Esophagus muscularis mucosa (tissue), 4 donors: ENCODE data around the gene CCND2. TPM values are rescaled to one million over a fixed set of nuclear protein-coding genes. Genes with fewer than 3 reads are reported as not detected.

Source experiments
- DNase-seq: peaks from one replicate; pipeline ENCODE4 v3.0.0-alpha.2; 2017; ENCODE audit errors: extremely low spot score
- H3K27ac ChIP-seq, 4 donors: fragments of 200-600 bp; sonication (generic); replicated peaks in 1 of 4; 1 replicate in 3 of 4; 2 replicates in 1 of 4; pipeline ENCODE4 v1.5.1; 2016 to 2019; ENCODE audit warnings: mild to moderate bottlenecking in 1 of 4
- H3K27me3 ChIP-seq, 4 donors: fragments of 200-600 bp; sonication (generic); one replicate each; pipeline versions ENCODE4 v1.5.1 to v1.6.0; 2016 to 2019
- H3K36me3 ChIP-seq, 4 donors: fragments of 200-600 bp; sonication (generic); one replicate each; pipeline ENCODE4 v1.5.1; 2016 to 2019
- H3K4me1 ChIP-seq, 4 donors: fragments of 200-600 bp; sonication (generic); one replicate each; pipeline ENCODE4 v1.5.1; 2016 to 2019
- H3K4me3 ChIP-seq, 4 donors: fragments of 200-600 bp; sonication (generic); 1 replicate in 2 of 4; 2 replicates in 2 of 4; pipeline ENCODE4 v1.5.1; 2016 to 2019; ENCODE audit warnings: mild to moderate bottlenecking in 4 of 4, moderate library complexity in 1 of 4
- H3K9me3 ChIP-seq, 4 donors: fragments of 200-600 bp; sonication (generic); 1 replicate in 3 of 4; 2 replicates in 1 of 4; pipeline ENCODE4 v1.5.1; 2016 to 2019
- CTCF ChIP-seq, 3 experiments: fragments of 200-600 bp in 2 of 3; fragments of 450-650 bp in 1 of 3; sonication (generic) in 2 of 3; IDR thresholded peaks; one replicate each; pipeline ENCODE4 v1.5.1; 2017 to 2019; ENCODE audit warnings: antibody characterized with exemption in 3 of 3, mild to moderate bottlenecking in 2 of 3, moderate library complexity in 1 of 3
- EP300 ChIP-seq: sonication (generic); formaldehyde crosslinking; IDR thresholded peaks from one replicate; pipeline ENCODE4 v1.6.1; 2017; ENCODE audit warnings: antibody characterized with exemption
- POLR2A ChIP-seq: fragments of 450-650 bp; IDR thresholded peaks from one replicate; pipeline ENCODE4 v1.6.1; 2017; ENCODE audit warnings: antibody characterized with exemption, moderate library complexity, mild to moderate bottlenecking, low read depth
- POLR2AphosphoS5 ChIP-seq, 2 donors: sonication (generic); formaldehyde crosslinking; IDR thresholded peaks; one replicate each; pipeline ENCODE4 v1.6.1; 2017; ENCODE audit warnings: antibody characterized with exemption in 2 of 2
- WGBS: methylation state at CpG from one replicate; pipeline ENCODE4 v1.1.5; 2018; 5-methylcytosine and 5-hydroxymethylcytosine counted together
- intact Hi-C: fragments of 100-400 bp; cut with DNase I; formaldehyde crosslinking; loops from one replicate; pipeline ENCODE4 v1.15.1; 2023
- total RNA-seq, 4 donors: library from RNA; depleted of rRNA; stranded (reverse); fragments of >200 nt; gene quantifications; one replicate each; pipeline versions ENCODE4 v1.1.0 to v1.2.1, GENCODE V29; 2016

The CCND2 gene
- total RNA-seq, 4 donors from 2014 or later = 101 to 122 (median 111) TPM

- peaks cover under 1 to 61% (median 52%) of the 10 kb centered on the region in 4 donors for H3K36me3 ChIP-seq
These were observed 5.0 kb downstream of the CCND2 start for GRCh38 chr12:4278329-4279197.

GRCh38 chr12:4279198-4279690, 5.7 kb downstream of the CCND2 start:
- Histone ChIP-seq H3K9me3 (no peaks in the 10 kb centered on the region), H3K27ac (peak overlapping the region; percentile 26 to 98 (median 84)), H3K4me3 (no peak overlapping the region), H3K36me3 (peaks cover 6 to 68% (median 59%) of the 10 kb centered on the region in 4 donors), H3K4me1 (peaks cover 64 to 85% (median 85%) of the 10 kb centered on the region in 4 donors), H3K27me3 (no peaks in the 10 kb centered on the region)
- WGBS = 60% methylated on average over 10 of the region's 10 CpGs
- TF ChIP-seq EP300 = no peak
- no peak for TF ChIP-seq CTCF (IDR thresholded peaks at IDR 0.05)
- no peak for TF ChIP-seq POLR2AphosphoS5 (IDR thresholded peaks at IDR 0.05)
- no peak for TF ChIP-seq POLR2A
- intact Hi-C loops = loop anchor here (2.0 to 5.0 kb wide), 2 partner anchors 282 to 407 kb away; partner anchors contain the start of gene PARP11
- DNase-seq = peak; percentile 81

More at GRCh38 chr12:4278329-4279197, 5.0 kb downstream of the CCND2 start:
- Histone ChIP-seq H3K4me3 (no peak overlapping the region), H3K9me3 (no peaks in the 10 kb centered on the region), H3K4me1 (peaks cover 64 to 79% (median 78%) of the 10 kb centered on the region in 4 donors), H3K27ac (peak overlapping the region; percentile 26 to 98 (median 66)), H3K27me3 (peaks cover 0 to 3% (median 0%) of the 10 kb centered on the region in 4 donors)
- 38% methylated on average over 15 of the region's 15 CpGs for WGBS
- TF ChIP-seq POLR2A = no peak
- no peak for TF ChIP-seq EP300
- no peak for TF ChIP-seq CTCF (IDR thresholded peaks at IDR 0.05)
- peak in 1 of 2 donors; percentile 21 for TF ChIP-seq POLR2AphosphoS5 (IDR thresholded peaks at IDR 0.05)
- intact Hi-C loops = loop anchor here (2.0 to 5.0 kb wide), 2 partner anchors 282 to 406 kb away; partner anchors contain the start of gene PARP11
- DNase-seq = peak; percentile 92

- H3K36me3 ChIP-seq = peaks cover 6 to 81% (median 71%) of the 10 kb centered on the region in 4 donors
- WGBS = 26% methylated on average over 12 of the region's 15 CpGs
- peak overlapping the region in 2 of 4 donors; percentile 21 to 26 for H3K4me3 ChIP-seq
- H3K4me1 ChIP-seq = peaks cover 64 to 89% (median 87%) of the 10 kb centered on the region in 4 donors
- no peaks in the 10 kb centered on the region for H3K9me3 ChIP-seq
- TF ChIP-seq CTCF (IDR thresholded peaks at IDR 0.05) (no peak), EP300 (no peak), POLR2AphosphoS5 (IDR thresholded peaks at IDR 0.05) (peak in 1 of 2 donors; percentile 3), POLR2A (no peak)
- peak; percentile 86 for DNase-seq
- peak overlapping the region; percentile 70 to 98 (median 84) for H3K27ac ChIP-seq
- intact Hi-C loops = no loop called here
- H3K27me3 ChIP-seq = no peaks in the 10 kb centered on the region
These were observed 7.0 kb downstream of the CCND2 start for GRCh38 chr12:4280351-4281163.

GRCh38 chr12:4281173-4281654, 7.7 kb downstream of the CCND2 start:
- peak; percentile 87 for DNase-seq
- H3K27ac ChIP-seq = peak overlapping the region; percentile 70 to 98 (median 84)
- TF ChIP-seq EP300 = no peak
- TF ChIP-seq CTCF (IDR thresholded peaks at IDR 0.05) = no peak
- H3K9me3 ChIP-seq = no peaks in the 10 kb centered on the region
- H3K27me3 ChIP-seq = no peaks in the 10 kb centered on the region
- peaks cover 64 to 91% (median 85%) of the 10 kb centered on the region in 4 donors for H3K4me1 ChIP-seq
- intact Hi-C loops = no loop called here
- 71% methylated on average over 16 of the region's 16 CpGs for WGBS
- peaks cover 6 to 88% (median 75%) of the 10 kb centered on the region in 4 donors for H3K36me3 ChIP-seq
- H3K4me3 ChIP-seq = peak overlapping the region in 2 of 4 donors; percentile 21 to 26
